GM20000 (cell line): ENCODE measurements around the gene GOLGA6L10.
"Not testable (repeated sequence)": the region's sequence is repeated elsewhere in the genome, so short reads cannot be mapped to it uniquely, and the experiment has no call there.

Experiments
- DNase-seq: peaks from one replicate; pipeline ENCODE4 v3.0.0; 2012; ENCODE audit warnings: low spot score
- TF ChIP-seq, protein P1 (sequence below): IDR thresholded peaks from 2 replicates; pipeline ENCODE4 v1.5.1; 2012; ENCODE audit warnings: mild to moderate bottlenecking, control low read depth; ENCODE audit errors: extremely low read depth, missing control alignments

GOLGA6L10 gene

DNA sequence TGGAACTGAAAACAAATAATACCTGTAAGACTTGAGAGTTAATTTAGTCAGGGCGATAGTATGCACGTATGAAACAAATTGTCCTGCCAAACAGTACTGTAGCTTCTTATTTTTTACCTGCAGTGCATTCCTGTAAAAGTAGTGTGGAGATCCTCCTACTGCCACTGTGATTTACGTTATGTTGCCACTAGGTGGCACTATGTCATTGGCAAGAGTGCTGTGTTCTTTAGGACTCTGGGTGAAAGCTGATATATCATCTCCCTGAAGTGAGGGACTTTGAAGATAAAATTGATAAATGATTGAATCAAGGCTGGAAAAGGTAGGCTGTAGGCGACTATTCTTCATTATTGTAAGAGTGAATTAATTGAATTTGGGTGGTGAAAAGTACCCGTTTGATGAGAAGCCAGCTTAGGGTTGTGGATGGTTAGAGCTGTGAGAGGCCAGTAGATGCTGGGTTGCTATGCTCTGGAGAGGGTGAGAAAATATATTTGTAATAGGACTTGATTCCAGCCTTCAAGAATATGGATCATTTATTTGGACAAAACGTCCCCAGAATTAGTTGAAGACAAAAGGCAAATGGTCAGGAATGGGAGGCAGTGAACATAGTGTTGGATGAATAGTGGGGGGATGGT, 16.5 kb upstream of the GOLGA6L10 start:
- TF ChIP-seq, protein P1, sequence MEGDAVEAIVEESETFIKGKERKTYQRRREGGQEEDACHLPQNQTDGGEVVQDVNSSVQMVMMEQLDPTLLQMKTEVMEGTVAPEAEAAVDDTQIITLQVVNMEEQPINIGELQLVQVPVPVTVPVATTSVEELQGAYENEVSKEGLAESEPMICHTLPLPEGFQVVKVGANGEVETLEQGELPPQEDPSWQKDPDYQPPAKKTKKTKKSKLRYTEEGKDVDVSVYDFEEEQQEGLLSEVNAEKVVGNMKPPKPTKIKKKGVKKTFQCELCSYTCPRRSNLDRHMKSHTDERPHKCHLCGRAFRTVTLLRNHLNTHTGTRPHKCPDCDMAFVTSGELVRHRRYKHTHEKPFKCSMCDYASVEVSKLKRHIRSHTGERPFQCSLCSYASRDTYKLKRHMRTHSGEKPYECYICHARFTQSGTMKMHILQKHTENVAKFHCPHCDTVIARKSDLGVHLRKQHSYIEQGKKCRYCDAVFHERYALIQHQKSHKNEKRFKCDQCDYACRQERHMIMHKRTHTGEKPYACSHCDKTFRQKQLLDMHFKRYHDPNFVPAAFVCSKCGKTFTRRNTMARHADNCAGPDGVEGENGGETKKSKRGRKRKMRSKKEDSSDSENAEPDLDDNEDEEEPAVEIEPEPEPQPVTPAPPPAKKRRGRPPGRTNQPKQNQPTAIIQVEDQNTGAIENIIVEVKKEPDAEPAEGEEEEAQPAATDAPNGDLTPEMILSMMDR, result peak; percentile 17
- DNase-seq, result not testable (repeated sequence)

DNA sequence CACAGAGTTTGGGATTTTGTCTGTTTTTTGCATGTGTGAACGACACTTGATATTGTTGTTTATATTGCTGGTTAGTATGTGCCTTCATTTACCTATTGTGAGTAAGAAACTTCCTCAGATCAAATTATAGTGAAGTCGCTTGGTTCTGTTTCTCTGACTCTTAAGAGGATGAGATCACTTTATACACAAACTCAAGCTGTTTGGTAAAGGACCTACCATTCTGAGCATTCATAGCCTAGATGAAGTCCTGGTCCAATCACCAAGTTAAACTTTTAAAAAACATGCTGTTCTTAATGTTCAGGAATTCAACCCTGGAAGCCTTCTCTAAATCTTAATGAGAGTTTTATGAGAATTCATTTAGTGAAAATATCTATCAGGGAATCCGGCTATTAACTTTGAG, 15.3 kb upstream of the GOLGA6L10 start:
- DNase-seq, result not testable (repeated sequence)

DNA sequence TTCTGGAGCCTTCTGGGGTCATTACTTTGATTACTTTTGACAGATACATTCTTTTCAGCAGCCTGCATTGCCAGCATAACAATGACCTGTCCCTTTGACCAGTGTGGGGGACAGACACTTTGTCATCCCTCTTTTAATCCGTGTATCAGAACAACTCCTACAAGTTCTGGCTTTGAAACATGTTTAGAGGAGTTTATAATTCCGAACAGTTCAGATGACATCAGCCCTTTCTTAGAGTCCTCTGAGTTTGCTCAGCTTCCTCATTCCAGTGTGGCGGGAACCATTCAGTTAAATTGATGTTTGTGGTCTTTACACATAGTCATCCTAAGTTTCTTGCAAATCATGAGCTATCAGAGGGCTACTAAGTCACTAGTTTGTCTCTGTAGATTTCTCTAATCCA, 13.5 kb upstream of the GOLGA6L10 start:
- not testable (repeated sequence) for DNase-seq

DNA sequence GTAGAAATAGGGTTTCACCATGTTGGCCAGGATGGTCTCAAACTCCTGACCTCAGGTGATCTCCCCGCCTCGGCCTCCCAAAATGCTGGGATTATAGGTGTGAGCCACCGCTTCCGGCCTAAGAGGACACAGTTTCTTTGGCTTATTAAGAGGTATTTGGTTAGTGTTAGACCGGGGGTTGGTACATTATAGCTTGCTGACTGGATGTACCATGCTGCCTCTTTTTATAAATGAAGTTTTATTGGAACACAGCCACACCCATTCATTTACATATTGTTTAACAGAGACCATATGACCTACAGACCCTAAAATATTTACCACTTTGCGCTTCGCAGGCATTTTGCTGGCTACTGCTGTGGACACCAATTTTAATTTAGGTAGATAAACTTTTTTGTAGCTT, 11.3 kb upstream of the GOLGA6L10 start:
- DNase-seq, result not testable (repeated sequence)

DNA sequence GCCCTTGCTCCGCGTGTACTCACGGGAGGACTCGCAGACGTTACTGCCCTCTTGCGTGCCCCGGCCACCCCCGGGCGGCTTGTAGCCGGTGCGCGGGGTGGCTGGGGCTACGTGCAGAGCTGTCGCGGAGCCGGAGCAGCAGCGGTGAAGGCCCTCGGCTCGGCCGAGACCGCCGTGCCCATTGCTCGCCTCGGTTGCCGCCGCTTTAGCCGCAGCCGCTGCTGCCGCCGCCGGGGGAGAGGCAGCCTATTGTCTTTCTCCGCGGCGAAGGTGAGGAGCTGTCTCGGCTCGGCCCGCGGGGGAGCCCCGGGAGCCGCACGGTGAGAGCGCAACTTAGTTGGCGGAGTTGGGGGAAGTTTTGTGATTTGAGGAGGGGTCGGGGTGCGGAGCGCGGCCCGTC, 5.8 kb upstream of the GOLGA6L10 start:
- DNase-seq, result not testable (repeated sequence)

DNA sequence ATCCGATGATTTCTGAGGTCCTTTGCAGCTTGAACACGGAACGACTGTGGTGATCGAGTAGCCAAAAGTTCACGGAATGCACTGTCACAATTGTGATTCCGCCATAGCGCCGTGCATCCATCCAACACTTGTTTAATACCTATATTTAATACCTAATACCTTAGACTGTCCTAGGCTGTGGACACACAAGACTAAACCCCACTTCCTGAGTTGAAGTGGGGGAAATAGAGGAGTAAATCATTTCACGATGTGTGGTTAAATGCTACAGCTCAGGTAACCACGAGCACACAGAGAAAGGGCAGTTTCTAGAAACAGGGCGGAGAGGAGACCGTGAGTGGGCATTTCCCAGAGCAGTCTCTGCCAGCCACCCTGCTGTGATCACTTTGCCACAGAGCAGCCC, 5.3 kb upstream of the GOLGA6L10 start:
- not testable (repeated sequence) for DNase-seq

DNA sequence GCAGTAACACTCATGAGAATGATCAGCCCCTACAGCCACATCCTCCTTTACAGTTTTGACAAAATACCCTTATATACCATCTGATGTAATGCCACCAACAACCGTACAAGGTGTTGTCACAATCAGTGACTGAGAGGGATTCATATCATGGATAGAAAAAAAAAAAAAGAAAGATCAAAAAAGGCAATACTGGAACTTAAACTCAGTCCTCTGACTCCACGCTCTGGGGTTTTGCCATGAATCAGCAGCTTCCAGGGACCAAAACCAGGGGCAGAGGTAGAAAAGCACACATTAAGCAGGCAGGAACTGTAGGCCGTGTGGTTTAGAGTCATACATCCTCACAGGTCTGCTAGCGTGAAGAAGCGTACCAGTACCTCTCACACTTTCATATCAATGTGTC, 1.6 kb downstream of the GOLGA6L10 start:
- DNase-seq, result peak; percentile 2

DNA sequence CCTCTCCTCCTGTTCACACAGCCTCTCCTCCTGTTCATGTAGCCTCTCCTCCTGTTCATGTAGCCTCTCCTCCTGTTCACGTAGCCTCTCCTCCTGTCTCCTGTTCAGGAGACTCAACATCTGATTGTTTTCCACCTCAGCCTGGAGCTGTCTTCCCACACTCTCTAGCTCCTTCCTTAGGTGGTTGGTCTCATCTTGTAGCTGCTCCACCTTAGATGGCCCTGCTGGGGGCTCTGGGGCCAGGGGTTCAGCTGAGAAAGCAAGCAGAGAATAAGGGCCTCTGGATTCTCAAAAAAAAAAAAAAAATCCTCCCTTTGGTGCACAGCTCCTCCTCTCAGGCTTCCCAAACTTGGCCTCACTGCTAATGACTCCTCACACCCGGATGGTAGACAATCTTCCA, 4.1 kb downstream of the GOLGA6L10 start:
- DNase-seq, result not testable (repeated sequence)

DNA sequence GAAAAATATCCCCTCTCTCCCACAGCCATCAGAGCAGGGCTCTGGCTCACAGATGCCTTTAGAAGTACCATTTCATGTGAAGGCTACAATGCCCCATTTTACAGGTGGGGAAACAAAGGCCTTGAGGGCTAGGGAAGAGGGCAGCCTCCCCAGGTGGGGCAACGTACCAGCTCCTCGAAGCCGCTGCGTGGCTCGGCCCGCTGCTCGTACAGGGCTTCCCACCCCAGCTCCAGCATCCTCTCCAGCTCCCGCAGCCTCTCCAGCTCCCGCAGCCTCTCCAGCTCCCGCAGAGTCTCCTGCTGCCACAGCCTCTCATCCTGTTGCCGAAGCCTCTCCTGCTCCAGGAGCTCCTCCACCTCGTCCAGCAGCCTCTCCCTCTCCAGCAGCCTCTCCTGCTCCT, 4.9 kb downstream of the GOLGA6L10 start:
- not testable (repeated sequence) for DNase-seq

DNA sequence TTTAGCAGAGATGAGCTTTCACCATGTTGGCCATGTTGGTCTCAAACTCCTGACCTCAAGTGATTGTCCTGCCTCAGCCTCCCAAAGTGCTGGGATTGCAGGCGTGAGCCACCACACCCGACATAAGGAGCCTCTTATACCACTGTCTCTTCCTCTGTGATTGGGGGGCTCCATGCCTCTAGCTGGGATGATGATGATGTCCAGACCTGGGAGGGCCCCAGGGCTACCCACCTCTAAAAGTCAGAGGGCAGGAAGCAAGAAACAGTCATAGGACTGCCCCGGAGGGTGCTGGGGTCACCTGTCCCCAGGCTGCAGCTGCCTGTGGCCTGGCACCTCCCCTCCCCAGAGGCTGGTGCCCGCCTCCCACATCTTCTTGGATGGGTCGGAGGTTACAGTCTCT, 5.4 kb downstream of the GOLGA6L10 start:
- not testable (repeated sequence) for DNase-seq

DNA sequence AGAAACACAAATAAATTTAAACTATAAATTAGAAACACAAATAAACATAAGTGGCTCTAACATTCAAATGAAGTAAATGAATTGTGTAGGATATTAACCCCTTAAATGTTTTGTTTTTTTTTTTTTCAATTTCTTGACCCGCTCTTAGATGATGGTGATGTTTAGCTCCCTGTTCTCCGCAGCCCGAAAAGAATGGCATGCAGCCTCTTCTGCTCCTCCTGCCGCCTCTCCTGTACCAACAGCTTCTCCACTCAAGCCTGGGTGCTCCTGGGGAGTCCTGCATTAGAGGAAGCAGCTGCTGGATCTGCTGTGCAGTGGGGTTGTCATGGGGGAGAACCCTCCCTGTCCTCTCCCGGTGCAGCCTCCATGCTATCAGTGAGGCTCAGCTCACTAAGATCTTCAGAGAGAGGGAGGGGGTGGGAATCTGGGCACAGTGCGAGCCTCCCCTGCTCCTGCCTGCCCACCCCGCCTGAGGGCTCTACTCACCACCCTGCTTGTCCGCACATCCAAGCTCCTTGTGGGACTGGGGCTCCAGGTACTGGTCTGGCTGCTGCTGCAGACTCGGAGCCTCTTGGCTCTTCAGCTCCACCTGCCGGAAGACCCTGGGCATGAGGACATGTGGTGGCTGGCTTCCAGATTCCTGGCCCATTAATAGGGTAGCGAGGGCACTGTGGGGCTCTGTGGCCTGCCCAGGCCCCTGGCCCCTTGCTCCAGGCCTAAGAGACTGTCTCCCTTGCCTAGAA, 6.5 kb downstream of the GOLGA6L10 start:
- not testable (repeated sequence) for DNase-seq

DNA sequence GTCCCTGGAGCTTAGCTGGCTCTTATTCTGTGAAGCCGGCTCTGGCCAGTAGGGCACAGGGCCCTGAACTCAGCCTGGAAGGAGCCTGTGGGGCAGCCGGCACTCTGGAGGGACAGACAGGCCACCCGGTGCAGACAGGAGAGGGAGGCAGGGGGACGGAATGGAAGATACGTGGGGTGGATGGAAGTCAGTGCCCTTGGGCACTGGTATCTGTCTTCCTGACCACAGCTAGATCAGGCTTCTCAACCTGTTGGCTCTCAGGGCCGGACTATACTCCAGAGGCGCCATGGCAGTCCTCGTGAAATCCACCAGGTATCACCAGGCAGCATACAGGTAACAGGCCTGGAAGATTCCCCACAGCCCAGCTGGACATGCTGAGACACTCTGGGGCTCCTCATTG, 10.7 kb downstream of the GOLGA6L10 start:
- DNase-seq, result not testable (repeated sequence)

DNA sequence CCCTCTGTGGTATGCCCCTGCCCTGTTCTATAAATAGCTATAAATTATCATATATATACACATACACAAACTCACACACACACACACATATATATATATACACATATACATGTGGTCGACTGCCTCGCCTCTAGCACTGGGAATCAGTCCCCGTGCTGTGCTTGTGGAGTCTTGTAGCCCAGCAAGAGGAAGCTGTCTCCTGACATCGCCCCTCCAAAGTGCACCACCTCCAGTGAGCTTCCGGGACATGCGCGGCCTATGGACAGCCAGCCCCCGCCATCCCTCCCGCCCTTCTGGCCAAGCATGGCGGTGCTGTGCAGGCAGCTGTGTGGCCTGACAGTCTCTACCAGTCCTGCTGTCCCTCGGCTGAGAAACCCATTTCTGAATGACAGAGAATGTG, 11.2 kb downstream of the GOLGA6L10 start:
- DNase-seq, result not testable (repeated sequence)

DNA sequence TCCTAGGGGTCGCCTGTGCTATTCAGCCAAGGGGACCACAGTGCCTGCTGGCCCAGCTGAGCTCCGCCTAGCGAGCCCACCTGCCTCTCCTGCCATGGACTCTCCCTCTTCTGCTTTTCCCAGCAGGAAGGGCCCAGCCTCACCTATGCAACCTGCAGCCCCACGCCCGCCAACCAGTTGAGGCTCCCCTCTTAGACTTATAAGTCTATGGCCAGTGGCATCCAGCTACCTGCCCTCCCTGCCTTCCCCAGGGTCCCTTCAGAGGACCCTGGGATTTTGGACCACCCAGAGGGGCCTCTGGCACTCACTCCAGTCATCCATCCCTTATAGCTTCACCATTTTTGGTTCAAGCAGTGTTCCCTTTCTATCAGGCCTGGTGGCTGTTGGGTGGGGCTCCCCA, 12.2 kb downstream of the GOLGA6L10 start:
- DNase-seq, result not testable (repeated sequence)

DNA sequence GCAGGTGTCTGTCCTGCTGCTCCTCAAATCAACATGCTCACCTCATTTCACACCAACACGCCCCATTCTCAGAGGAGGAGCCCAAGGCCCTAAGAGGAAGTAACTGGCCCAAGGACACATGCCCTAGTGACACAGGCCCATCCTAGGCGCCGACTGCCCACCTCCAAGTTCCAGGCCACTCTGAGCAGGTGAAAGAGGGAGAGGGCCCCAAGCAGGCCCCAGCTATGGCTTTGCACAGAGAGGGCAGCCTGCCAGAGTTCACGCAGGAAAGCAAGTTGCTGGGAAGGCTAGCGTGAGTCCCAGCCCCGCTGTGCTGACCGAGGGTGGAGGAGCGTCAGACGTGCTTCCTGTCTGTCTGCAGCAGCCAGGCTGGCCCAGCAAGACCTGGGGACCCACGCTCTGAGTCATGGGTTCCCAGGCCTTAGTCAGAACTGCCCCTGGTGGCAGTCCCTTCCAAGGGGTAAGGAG, 13.1 kb downstream of the GOLGA6L10 start:
- not testable (repeated sequence) for DNase-seq

DNA sequence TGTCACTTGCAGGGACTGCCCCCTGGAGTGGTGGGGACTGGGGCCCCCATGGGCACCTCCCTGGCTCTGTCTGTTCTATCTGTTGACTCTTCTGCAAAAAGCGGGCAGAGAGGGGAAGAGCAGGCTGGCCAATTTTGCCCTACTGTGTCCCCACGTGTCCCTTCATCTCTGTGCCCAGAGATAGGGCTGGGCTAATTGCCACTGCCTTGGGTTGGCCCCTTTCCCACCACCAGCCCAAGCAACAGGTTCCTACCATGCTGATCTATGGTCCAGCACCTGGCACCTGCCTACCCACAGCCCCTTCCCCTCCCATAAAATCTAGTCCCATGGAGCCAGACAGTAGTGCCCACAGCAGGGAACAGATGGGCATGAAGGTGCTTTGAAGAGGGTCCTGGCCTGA, 14.3 kb downstream of the GOLGA6L10 start:
- not testable (repeated sequence) for DNase-seq

DNA sequence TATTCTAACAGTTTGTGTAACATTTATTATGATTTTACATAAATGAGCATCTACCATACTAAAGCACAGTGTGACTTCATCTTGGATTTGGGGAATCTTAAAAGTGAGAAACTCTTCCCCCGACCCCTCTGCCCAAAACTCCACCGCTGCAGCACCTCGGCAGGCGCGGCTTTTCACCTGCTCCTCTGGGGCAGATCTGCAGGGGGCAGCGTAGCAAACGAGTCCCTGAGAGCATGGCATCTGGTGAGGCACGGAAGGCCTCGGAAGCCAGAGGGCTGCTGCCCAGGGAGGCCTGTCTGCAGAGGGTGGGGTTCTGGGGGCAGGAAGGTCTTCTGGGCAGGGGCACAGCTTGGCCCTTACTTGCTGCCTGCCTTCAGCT, 14.7 kb downstream of the GOLGA6L10 start:
- not testable (repeated sequence) for DNase-seq

DNA sequence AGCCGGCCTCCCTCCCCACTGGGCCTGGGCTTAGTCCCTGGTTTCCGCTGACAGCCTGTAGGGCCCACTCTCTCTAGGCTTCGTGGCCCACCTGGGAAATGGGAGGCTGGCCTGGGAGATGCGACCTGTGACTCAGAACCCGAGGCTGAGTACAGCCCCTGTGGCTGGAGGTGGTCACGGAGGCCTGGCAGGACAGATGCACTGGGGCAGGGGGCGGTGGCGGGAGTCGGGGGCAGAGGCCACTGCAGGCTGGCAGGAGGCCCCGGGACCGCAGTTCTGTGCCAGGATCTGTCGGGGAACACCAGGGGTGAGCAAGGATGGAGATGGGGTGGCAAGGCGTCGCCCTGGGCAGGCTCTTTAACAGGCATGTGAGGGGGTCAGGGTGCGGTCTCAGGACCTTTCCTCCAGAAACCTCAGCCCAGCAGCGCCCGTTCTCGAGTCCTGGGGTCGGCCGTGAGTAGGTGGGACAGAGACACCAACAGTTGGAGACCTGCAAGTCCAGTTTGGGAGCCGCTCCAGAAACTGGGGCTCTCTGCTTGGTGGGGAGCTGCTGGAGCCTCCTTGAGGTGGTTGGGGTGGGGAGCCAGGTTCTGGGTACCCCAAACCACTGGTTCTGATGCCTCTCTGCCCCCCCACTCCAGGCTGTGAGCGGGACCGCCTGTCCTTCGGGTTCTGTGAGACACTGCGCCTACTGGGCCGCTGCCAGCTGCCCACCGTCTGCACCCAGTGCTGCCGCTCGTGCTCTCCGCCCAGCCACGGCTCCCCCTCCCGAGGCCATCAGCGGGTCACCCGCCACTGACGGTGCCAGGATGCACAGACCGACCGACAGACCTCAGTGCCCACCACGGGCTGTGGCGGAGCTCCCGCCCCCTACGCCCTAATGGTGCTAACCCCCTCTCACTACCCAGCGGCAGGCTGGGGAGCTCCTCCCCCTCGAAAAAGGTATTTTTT, 15.4 kb downstream of the GOLGA6L10 start:
- DNase-seq, result not testable (repeated sequence)

DNA sequence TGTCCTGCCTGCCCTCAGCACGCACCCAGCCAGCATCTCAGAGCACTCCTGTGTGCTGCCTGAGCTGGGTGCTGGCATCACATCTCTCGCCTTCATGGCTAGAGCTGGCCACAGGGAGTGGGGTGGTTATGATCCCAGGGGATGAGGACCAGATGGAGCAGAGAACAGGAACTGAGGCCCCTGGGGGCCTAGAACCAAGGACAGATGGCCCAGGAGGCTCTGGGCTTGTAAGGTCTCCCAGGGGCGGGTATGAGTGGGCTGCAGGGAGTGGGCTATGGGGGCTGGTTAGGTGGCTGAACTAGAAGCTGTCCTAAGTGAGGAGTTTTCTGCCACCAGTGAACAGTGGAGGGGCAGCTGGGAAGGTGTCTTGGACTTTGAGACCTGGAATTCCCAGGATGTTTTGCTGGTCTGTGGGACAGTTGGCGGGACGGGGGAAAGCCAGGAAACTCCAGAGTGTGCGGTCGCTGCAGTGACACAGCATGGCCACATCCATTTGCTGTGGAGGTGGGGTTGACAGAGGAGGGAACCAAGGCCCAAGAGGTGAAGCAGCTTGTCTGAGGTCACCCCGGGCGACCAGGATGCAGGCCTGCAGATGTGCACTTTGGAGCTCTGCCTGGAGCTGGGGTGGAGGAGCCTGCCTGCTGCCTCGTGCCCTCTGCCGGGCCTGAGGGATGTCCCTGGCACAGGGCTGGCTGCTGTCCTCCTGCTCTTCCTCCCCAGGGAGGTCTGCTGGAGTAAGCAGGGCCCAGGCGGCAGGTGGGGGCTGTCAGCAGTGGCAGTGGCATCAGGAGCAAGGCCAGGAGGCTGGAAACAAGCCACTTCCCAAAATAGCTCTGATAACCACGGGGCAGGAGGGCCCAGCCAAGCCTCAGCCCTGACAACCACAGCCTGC, 16.3 kb downstream of the GOLGA6L10 start:
- not testable (repeated sequence) for DNase-seq
